CD8-positive, alpha-beta memory T cell (primary cell): ENCODE results near the gene SMAP1. TPM values are rescaled to one million over a fixed set of nuclear protein-coding genes. Genes with fewer than 3 reads are reported as not detected.

Experiments used
- CTCF ChIA-PET: fragments of 350-600 bp; sonication (Branson Sonifier 250); formaldehyde crosslinking; loops from one replicate; lab custom pipeline; 2021; ENCODE audit warnings: antibody characterized with exemption; lab: Charles Lee
- POLR2A ChIA-PET: fragments of 350-600 bp; sonication (Branson Sonifier 250); formaldehyde crosslinking; loops from one replicate; lab custom pipeline; 2021; ENCODE audit warnings: antibody characterized with exemption; lab: Charles Lee
- DNase-seq, 5 donors: peaks; one replicate each; pipeline versions ENCODE4 v3.0.0 to v3.0.0-alpha.2; 2020 to 2022; ENCODE audit warnings: mixed read lengths in 1 of 5
- H3K27ac ChIP-seq: one replicate; pipeline ENCODE4 v1.7.0; 2013; ENCODE audit warnings: low read depth, mild to moderate bottlenecking, low read length, moderate library complexity
- H3K27me3 ChIP-seq: 2 replicates; pipeline ENCODE4 v1.7.0; 2013; ENCODE audit warnings: low read length, mild to moderate bottlenecking; ENCODE audit not compliant: insufficient read depth, poor library complexity, severe bottlenecking
- H3K36me3 ChIP-seq: 2 replicates; pipeline ENCODE4 v1.7.0; 2013; ENCODE audit warnings: mild to moderate bottlenecking, low read length, moderate library complexity; ENCODE audit not compliant: insufficient read depth
- H3K4me1 ChIP-seq: 2 replicates; pipeline ENCODE4 v1.7.0; 2013; ENCODE audit warnings: mild to moderate bottlenecking, low read length, moderate library complexity; ENCODE audit not compliant: insufficient read depth
- H3K4me3 ChIP-seq: 2 replicates; pipeline ENCODE4 v1.7.0; 2013; ENCODE audit warnings: mild to moderate bottlenecking, low read length
- H3K9me3 ChIP-seq: 2 replicates; pipeline ENCODE4 v1.7.0; 2013; ENCODE audit warnings: mild to moderate bottlenecking, low read length
- H3K27ac Mint-ChIP-seq, 8 donors: one replicate each; pipeline ENCODE4 v1.8.0; 2020 to 2021; ENCODE audit warnings: mixed read lengths in 8 of 8, mild to moderate bottlenecking in 6 of 8, inconsistent platforms in 3 of 8, moderate library complexity in 3 of 8
- H3K27me3 Mint-ChIP-seq, 2 donors: one replicate each; pipeline ENCODE4 v1.8.0; 2020 to 2021; ENCODE audit warnings: mixed read lengths in 2 of 2, mild to moderate bottlenecking in 1 of 2, moderate library complexity in 1 of 2
- H3K36me3 Mint-ChIP-seq, 3 donors: one replicate each; pipeline ENCODE4 v1.8.0; 2020 to 2021; ENCODE audit warnings: mixed read lengths in 3 of 3, inconsistent platforms in 1 of 3, mild to moderate bottlenecking in 1 of 3
- H3K4me1 Mint-ChIP-seq, 3 donors: one replicate each; pipeline ENCODE4 v1.8.0; 2020 to 2021; ENCODE audit warnings: mixed read lengths in 3 of 3, inconsistent platforms in 1 of 3, mild to moderate bottlenecking in 1 of 3
- H3K4me3 Mint-ChIP-seq, 7 donors: one replicate each; pipeline ENCODE4 v1.8.0; 2020 to 2021; ENCODE audit warnings: mixed read lengths in 7 of 7, mild to moderate bottlenecking in 6 of 7, moderate library complexity in 4 of 7, inconsistent platforms in 2 of 7
- H3K9me3 Mint-ChIP-seq, 5 donors: one replicate each; pipeline ENCODE4 v1.8.0; 2020 to 2022; ENCODE audit warnings: mixed read lengths in 5 of 5, mild to moderate bottlenecking in 3 of 5, moderate library complexity in 2 of 5, inconsistent platforms in 1 of 5
- polyA plus RNA-seq: library from polyadenylated mRNA; unstranded; fragments of 300-500 nt; fragmentation: Illumina TruSeq; gene quantifications from one replicate; pipeline ENCODE4 v1.2.3, GENCODE V29; 2021
- total RNA-seq, 2 experiments: library from RNA; stranded (reverse); gene quantifications; one replicate each; pipeline ENCODE4 v1.2.3, GENCODE V29; 2021

The SMAP1 gene
- total and polyA plus RNA-seq, 3 experiments from 2014 or later, result 20.1 to 29.8 (median 23.8) TPM

- H3K4me3 ChIP-seq, result peak overlapping the region; percentile 58
- Mint-ChIP-seq H3K27ac (peak overlapping the region; percentile 55 to 97 (median 90)), H3K4me3 (peak overlapping the region; percentile 81 to 95 (median 86)), H3K4me1 (peaks cover 55 to 61% (median 58%) of the 10 kb centered on the region in 3 donors), H3K27me3 (no peaks in the 10 kb centered on the region), H3K36me3 (peaks cover 0 to 6% (median 0%) of the 10 kb centered on the region in 3 donors), H3K9me3 (no peaks in the 10 kb centered on the region)
- ChIA-PET CTCF (interaction anchor here (1.0 to 2.3 kb wide), 7 partner anchors 9 to 102 kb away, joined by 3 to 10 read pairs (median 4); partner anchors contain the start of gene SDHAF4), POLR2A (interaction anchor here (0.9 to 1.9 kb wide), 2 partner anchors 9 to 16 kb away, joined by 3 to 8 read pairs; no protein-coding TSS in a partner anchor)
- peak overlapping the region; percentile 69 for H3K27ac ChIP-seq
- H3K4me1 ChIP-seq, result peaks cover 32% of the 10 kb centered on the region
- DNase-seq, result peak in 2 of 5 donors; percentile 38 to 42
- H3K27me3 ChIP-seq, result no peaks in the 10 kb centered on the region
- H3K36me3 ChIP-seq, result no peaks in the 10 kb centered on the region
- no peaks in the 10 kb centered on the region for H3K9me3 ChIP-seq
Observed at GRCh38 chr6:70668499-70668812, 773 bp downstream of the SMAP1 start.

DNA sequence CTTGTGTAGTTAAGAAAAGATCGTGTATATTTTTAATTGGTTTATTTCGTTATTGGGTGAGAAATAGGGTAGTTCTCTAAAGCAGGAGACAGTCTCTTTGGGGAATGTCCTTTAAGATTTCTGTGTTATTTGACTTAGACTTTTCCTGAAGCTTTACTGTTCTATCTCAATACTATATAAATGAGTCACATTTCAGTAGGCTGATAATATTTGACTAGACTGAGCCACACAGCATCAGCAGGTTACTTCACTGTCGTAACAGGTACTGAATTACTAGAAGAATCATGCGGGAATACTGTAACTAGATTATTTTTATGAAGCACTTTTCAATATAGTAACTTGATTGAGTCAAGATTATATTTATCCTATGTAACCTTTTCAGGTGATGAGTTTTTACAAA is 1.4 kb downstream of the SMAP1 start:
- POLR2A ChIA-PET, result interaction anchor here (1.9 kb wide), 1 partner anchor 17 kb away, joined by 8 read pairs; no protein-coding TSS in a partner anchor
- Histone ChIP-seq H3K36me3 (no peaks in the 10 kb centered on the region), H3K27ac (no peak overlapping the region), H3K27me3 (no peaks in the 10 kb centered on the region), H3K9me3 (no peaks in the 10 kb centered on the region), H3K4me3 (no peak overlapping the region), H3K4me1 (peaks cover 32% of the 10 kb centered on the region)
- no peaks in the 10 kb centered on the region for H3K9me3 Mint-ChIP-seq
- H3K36me3 Mint-ChIP-seq, result peaks cover 0 to 6% (median 0%) of the 10 kb centered on the region in 3 donors
- no peaks in the 10 kb centered on the region for H3K27me3 Mint-ChIP-seq
- DNase-seq, result no peak
- H3K4me1 Mint-ChIP-seq, result peaks cover 58 to 68% (median 64%) of the 10 kb centered on the region in 3 donors
- H3K27ac Mint-ChIP-seq, result peak overlapping the region in 6 of 8 donors; percentile 68 to 97 (median 91)
- CTCF ChIA-PET, result interaction anchor here (1.1 to 2.3 kb wide), 4 partner anchors 8 to 103 kb away, joined by 3 to 10 read pairs (median 8); partner anchors contain the start of gene SDHAF4
- peak overlapping the region; percentile 81 to 95 (median 86) for H3K4me3 Mint-ChIP-seq

- Mint-ChIP-seq H3K27ac (peak overlapping the region in 5 of 8 donors; percentile 1 to 51 (median 39)), H3K27me3 (no peaks in the 10 kb centered on the region), H3K4me3 (peak overlapping the region in 1 of 7 donors; percentile 3), H3K9me3 (no peaks in the 10 kb centered on the region), H3K36me3 (peaks cover 0 to 3% (median 0%) of the 10 kb centered on the region in 3 donors), H3K4me1 (peaks cover 62 to 86% (median 78%) of the 10 kb centered on the region in 3 donors)
- POLR2A ChIA-PET, result no interaction called here
- no peak overlapping the region for H3K4me3 ChIP-seq
- H3K27ac ChIP-seq, result no peak overlapping the region
- H3K36me3 ChIP-seq, result no peaks in the 10 kb centered on the region
- no peaks in the 10 kb centered on the region for H3K27me3 ChIP-seq
- H3K4me1 ChIP-seq, result peaks cover 25% of the 10 kb centered on the region
- no peaks in the 10 kb centered on the region for H3K9me3 ChIP-seq
- CTCF ChIA-PET, result no interaction called here
- no peak for DNase-seq
Observed at GRCh38 chr6:70672549-70672948, 4.9 kb downstream of the SMAP1 start.

- Histone ChIP-seq H3K27ac (no peak overlapping the region), H3K4me3 (no peak overlapping the region), H3K36me3 (no peaks in the 10 kb centered on the region), H3K4me1 (peaks cover 25% of the 10 kb centered on the region), H3K27me3 (no peaks in the 10 kb centered on the region), H3K9me3 (no peaks in the 10 kb centered on the region)
- DNase-seq, result no peak
- Mint-ChIP-seq H3K36me3 (peaks cover 0 to 3% (median 0%) of the 10 kb centered on the region in 3 donors), H3K4me3 (peak overlapping the region in 1 of 7 donors; percentile 3), H3K27ac (peak overlapping the region in 5 of 8 donors; percentile 1 to 51 (median 43)), H3K9me3 (no peaks in the 10 kb centered on the region), H3K27me3 (no peaks in the 10 kb centered on the region), H3K4me1 (peaks cover 63 to 91% (median 83%) of the 10 kb centered on the region in 3 donors)
- ChIA-PET CTCF (no interaction called here), POLR2A (no interaction called here)
Observed at GRCh38 chr6:70673054-70673453, 5.4 kb downstream of the SMAP1 start.

- H3K36me3 Mint-ChIP-seq, result peaks cover 0 to under 1% (median 0%) of the 10 kb centered on the region in 3 donors
- H3K36me3 ChIP-seq, result no peaks in the 10 kb centered on the region
- H3K4me3 ChIP-seq, result no peak overlapping the region
- no peaks in the 10 kb centered on the region for H3K27me3 ChIP-seq
- peak overlapping the region in 2 of 8 donors; percentile 26 to 48 for H3K27ac Mint-ChIP-seq
- peak overlapping the region in 2 of 7 donors; percentile 6 to 37 for H3K4me3 Mint-ChIP-seq
- H3K27ac ChIP-seq, result no peak overlapping the region
- H3K4me1 Mint-ChIP-seq, result peaks cover 65 to 93% (median 85%) of the 10 kb centered on the region in 3 donors
- H3K4me1 ChIP-seq, result peaks cover 22% of the 10 kb centered on the region
- no peaks in the 10 kb centered on the region for H3K9me3 ChIP-seq
- no peaks in the 10 kb centered on the region for H3K9me3 Mint-ChIP-seq
- CTCF ChIA-PET, result no interaction called here
- DNase-seq, result no peak
- no peaks in the 10 kb centered on the region for H3K27me3 Mint-ChIP-seq
- POLR2A ChIA-PET, result no interaction called here
Observed at GRCh38 chr6:70673601-70674000, 5.9 kb downstream of the SMAP1 start.

GRCh38 chr6:70675822-70676221 is 8.1 kb downstream of the SMAP1 start:
- Mint-ChIP-seq H3K9me3 (peaks cover 0 to 2% (median 0%) of the 10 kb centered on the region in 5 donors), H3K27ac (peak overlapping the region in 4 of 8 donors; percentile 31 to 64 (median 40)), H3K4me3 (no peak overlapping the region), H3K36me3 (no peaks in the 10 kb centered on the region), H3K4me1 (peaks cover 51 to 81% (median 73%) of the 10 kb centered on the region in 3 donors), H3K27me3 (no peaks in the 10 kb centered on the region)
- no peak for DNase-seq
- ChIA-PET POLR2A (no interaction called here), CTCF (no interaction called here)
- no peaks in the 10 kb centered on the region for H3K36me3 ChIP-seq
- no peak overlapping the region for H3K4me3 ChIP-seq
- H3K27ac ChIP-seq, result no peak overlapping the region
- no peaks in the 10 kb centered on the region for H3K27me3 ChIP-seq
- peaks cover 4% of the 10 kb centered on the region for H3K4me1 ChIP-seq
- no peaks in the 10 kb centered on the region for H3K9me3 ChIP-seq

DNA sequence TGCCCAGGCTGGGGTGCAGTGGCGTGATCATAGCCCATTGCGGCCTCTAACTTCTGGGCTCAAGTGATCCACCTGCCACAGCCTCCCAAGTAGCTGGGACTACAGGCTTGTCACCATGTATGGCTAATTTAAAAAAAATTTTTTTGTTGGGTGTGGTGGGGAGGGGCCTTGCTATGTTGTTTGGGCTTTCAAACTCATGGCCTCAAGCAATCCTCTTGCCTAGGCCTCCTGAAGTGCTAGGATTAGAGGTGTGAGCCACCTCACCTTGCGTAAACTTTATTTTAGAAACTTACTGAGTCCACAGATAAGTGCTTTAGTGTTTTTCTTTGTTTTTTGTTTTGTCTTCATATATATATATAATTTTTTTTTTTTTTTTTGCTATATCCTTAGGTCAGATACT is 9.1 kb downstream of the SMAP1 start:
- H3K36me3 ChIP-seq, result no peaks in the 10 kb centered on the region
- Mint-ChIP-seq H3K4me1 (peaks cover 44 to 78% (median 69%) of the 10 kb centered on the region in 3 donors), H3K9me3 (peaks cover 0 to 2% (median 0%) of the 10 kb centered on the region in 5 donors), H3K27ac (peak overlapping the region in 1 of 8 donors; percentile 12), H3K36me3 (no peaks in the 10 kb centered on the region), H3K4me3 (no peak overlapping the region), H3K27me3 (no peaks in the 10 kb centered on the region)
- H3K27me3 ChIP-seq, result no peaks in the 10 kb centered on the region
- no peak for DNase-seq
- no peak overlapping the region for H3K4me3 ChIP-seq
- H3K27ac ChIP-seq, result no peak overlapping the region
- ChIA-PET POLR2A (no interaction called here), CTCF (interaction anchor here (0.7 to 2.7 kb wide), 2 partner anchors 8 to 373 kb away, joined by 3 to 10 read pairs; partner anchors contain the start of gene SMAP1)
- no peaks in the 10 kb centered on the region for H3K9me3 ChIP-seq
- no peaks in the 10 kb centered on the region for H3K4me1 ChIP-seq

- peak overlapping the region in 1 of 8 donors; percentile 14 for H3K27ac Mint-ChIP-seq
- H3K4me1 Mint-ChIP-seq, result peaks cover 44 to 69% (median 69%) of the 10 kb centered on the region in 3 donors
- H3K4me3 Mint-ChIP-seq, result no peak overlapping the region
- H3K9me3 Mint-ChIP-seq, result peaks cover 0 to 2% (median 0%) of the 10 kb centered on the region in 5 donors
- H3K27me3 ChIP-seq, result no peaks in the 10 kb centered on the region
- DNase-seq, result no peak
- H3K36me3 Mint-ChIP-seq, result no peaks in the 10 kb centered on the region
- no peak overlapping the region for H3K27ac ChIP-seq
- H3K36me3 ChIP-seq, result no peaks in the 10 kb centered on the region
- no peaks in the 10 kb centered on the region for H3K9me3 ChIP-seq
- peaks cover 6% of the 10 kb centered on the region for H3K4me1 ChIP-seq
- CTCF ChIA-PET, result no interaction called here
- no peaks in the 10 kb centered on the region for H3K27me3 Mint-ChIP-seq
- no peak overlapping the region for H3K4me3 ChIP-seq
- POLR2A ChIA-PET, result no interaction called here
Observed at GRCh38 chr6:70680396-70680795, 12.7 kb downstream of the SMAP1 start.
